Erythroblast (primary cell): Measurements from ENCODE around the gene ZNF185.

Source experiments
- GATA1 ChIP-seq: IDR thresholded peaks from 2 replicates; pipeline ENCODE4 v1.6.1; 2011; ENCODE audit warnings: low read depth, mild to moderate bottlenecking, control low read depth, low read length, moderate library complexity
- POLR2A ChIP-seq: IDR thresholded peaks from 2 replicates; pipeline ENCODE4 v1.6.1; 2011; ENCODE audit warnings: mild to moderate bottlenecking, low read length

- TF ChIP-seq POLR2A (no peak), GATA1 (no peak)
Measured at GRCh38 chrX:152912641-152913040, 14.8 kb downstream of the ZNF185 start.
